HCT116 (cell line): ENCODE results near the gene RGS19. TPM values are rescaled to one million over a fixed set of nuclear protein-coding genes. Genes with fewer than 3 reads are reported as not detected.

Experiments used
- ATAC-seq: fragments of 200-7000 bp; cut with Tn5 transposase; 2 replicates; pipeline ENCODE4 v1.9.1; 2020; ENCODE audit warnings: mild to moderate bottlenecking, moderate library complexity
- BruUV-seq: library from RNA; stranded (reverse); fragments of 400-500 nt; replicated peaks from 2 replicates; lab custom pipeline; 2021; lab: Mats Ljungman, UMichigan
- CTCF ChIA-PET: fragments of 300-600 bp; sonication (Branson Sonifier 250); formaldehyde crosslinking; loops from one replicate; lab custom pipeline; 2021; ENCODE audit warnings: antibody characterized with exemption; lab: Charles Lee
- POLR2A ChIA-PET: fragments of 300-600, 350-600 bp; sonication (Branson Sonifier 250); formaldehyde crosslinking; loops from one replicate; lab custom pipeline; 2021; ENCODE audit warnings: antibody characterized with exemption; lab: Charles Lee
- RAD21 ChIA-PET, 2 experiments: fragments of 300-600 bp; sonication (Branson Sonifier 250); formaldehyde crosslinking; loops; one replicate each; lab custom pipeline; 2023; ENCODE audit warnings: low total read pairs in 2 of 2; ENCODE audit not compliant: uncharacterized antibody in 2 of 2, unreplicated experiment in 2 of 2, low non-redundant PET in 1 of 2; lab: Charles Lee
- DNase-seq: peaks from one replicate; pipeline ENCODE4 v3.0.0-alpha.2; 2010; ENCODE audit warnings: low read depth, low spot score
- H2AFZ ChIP-seq: fragments of 200-600 bp; shearing (Covaris generic), sonication (generic); 2 replicates; pipeline ENCODE4 v1.6.1; 2017; ENCODE audit warnings: low read depth, mixed run types, mixed read lengths, antibody characterized with exemption, low read length; ENCODE audit not compliant: poor library complexity, severe bottlenecking
- H3K27ac ChIP-seq: 2 replicates; pipeline ENCODE4 v1.5.1; 2012; ENCODE audit warnings: low read depth, low read length
- H3K27me3 ChIP-seq: fragments of 200-600 bp; sonication (generic); 2 replicates; pipeline ENCODE4 v1.6.1; 2016; ENCODE audit warnings: mixed run types, low read length, mixed read lengths; ENCODE audit not compliant: insufficient read depth
- H3K36me3 ChIP-seq, 2 experiments: fragments of 200-500 bp in 1 of 2; fragments of 200-600 bp in 1 of 2; sonication (Bioruptor generic) in 1 of 2; sonication (generic) in 1 of 2; 2 replicates each; pipeline versions ENCODE4 v1.5.1 to v1.6.1; 2014 to 2016; ENCODE audit warnings: low read length in 2 of 2, inconsistent platforms in 1 of 2, mixed read lengths in 1 of 2, mixed run types in 1 of 2; ENCODE audit not compliant: insufficient read depth in 2 of 2, control insufficient read depth in 1 of 2
- H3K4me1 ChIP-seq, 2 experiments: fragments of 200-600 bp in 1 of 2; sonication (generic) in 1 of 2; 2 replicates each; pipeline versions ENCODE4 v1.5.1 to v1.6.1; 2012 to 2017; ENCODE audit warnings: low read length in 2 of 2, inconsistent platforms in 1 of 2, mild to moderate bottlenecking in 1 of 2, mixed read lengths in 1 of 2, mixed run types in 1 of 2, moderate library complexity in 1 of 2; ENCODE audit not compliant: insufficient read depth in 2 of 2, control insufficient read depth in 1 of 2
- H3K4me2 ChIP-seq: fragments of 200-600 bp; sonication (generic); 2 replicates; pipeline ENCODE4 v1.6.1; 2017; ENCODE audit warnings: mixed run types, low read length, mixed read lengths
- H3K4me3 ChIP-seq, 2 experiments: fragments of 200-600 bp in 1 of 2; sonication (generic) in 1 of 2; replicated peaks in 1 of 2; 2 replicates each; pipeline ENCODE4 v1.5.1; 2011 to 2016; ENCODE audit warnings: low read length in 2 of 2, control low read depth in 1 of 2, low read depth in 1 of 2, mild to moderate bottlenecking in 1 of 2, mixed read lengths in 1 of 2, mixed run types in 1 of 2
- H3K79me2 ChIP-seq: fragments of 200-600 bp; sonication (generic); 2 replicates; pipeline ENCODE4 v1.6.1; 2017; ENCODE audit warnings: mild to moderate bottlenecking, mixed run types, low read length, moderate library complexity, mixed read lengths; ENCODE audit not compliant: insufficient read depth
- H3K9ac ChIP-seq: fragments of 200-600 bp; sonication (generic); 2 replicates; pipeline ENCODE4 v1.6.1; 2016; ENCODE audit warnings: low read length, mixed read lengths
- H3K9me2 ChIP-seq: fragments of 200-600 bp; sonication (generic), shearing (Covaris generic); 2 replicates; pipeline ENCODE4 v1.6.1; 2017; ENCODE audit warnings: mixed run types, mild to moderate bottlenecking, moderate library complexity; ENCODE audit not compliant: insufficient read depth
- H3K9me3 ChIP-seq, 2 experiments: fragments of 200-500 bp in 1 of 2; fragments of 200-600 bp in 1 of 2; sonication (Bioruptor generic) in 1 of 2; sonication (generic) in 1 of 2; 2 replicates each; pipeline ENCODE4 v1.6.1; 2014 to 2017; ENCODE audit warnings: low read length in 2 of 2, mixed read lengths in 2 of 2, inconsistent platforms in 1 of 2, low read depth in 1 of 2, mild to moderate bottlenecking in 1 of 2, mixed run types in 1 of 2, moderate library complexity in 1 of 2; ENCODE audit not compliant: control insufficient read depth in 1 of 2, insufficient read depth in 1 of 2
- H4K20me1 ChIP-seq: fragments of 200-600 bp; sonication (generic), shearing (Covaris generic); 2 replicates; pipeline ENCODE4 v1.6.1; 2017; ENCODE audit warnings: mixed run types, mild to moderate bottlenecking, moderate library complexity; ENCODE audit not compliant: insufficient read depth
- CBX3 ChIP-seq: IDR thresholded peaks from 2 replicates; pipeline ENCODE4 v1.6.1; 2012; ENCODE audit warnings: low read depth
- CTCF ChIP-seq, 3 experiments: fragments of 200-600 bp in 1 of 3; sonication (generic) in 1 of 3; IDR thresholded peaks in 2 of 3; conservative IDR thresholded peaks in 1 of 3; 2 replicates each; pipeline ENCODE4 v1.5.1; 2012 to 2017; ENCODE audit warnings: low read depth in 2 of 3, low read length in 2 of 3, antibody characterized with exemption in 1 of 3, borderline replicate concordance in 1 of 3, control low read depth in 1 of 3, mild to moderate bottlenecking in 1 of 3, mixed read lengths in 1 of 3, mixed run types in 1 of 3, moderate library complexity in 1 of 3; ENCODE audit not compliant: insufficient read depth in 1 of 3
- EGR1 ChIP-seq: IDR thresholded peaks from 2 replicates; pipeline ENCODE4 v1.6.1; 2012; ENCODE audit warnings: low read depth
- ELF1 ChIP-seq: IDR thresholded peaks from 2 replicates; pipeline ENCODE4 v1.6.1; 2012; ENCODE audit warnings: low read depth, borderline replicate concordance
- EZH2 ChIP-seq: fragments of 200-600 bp; sonication (generic); IDR thresholded peaks from 2 replicates; pipeline ENCODE4 v1.6.1; 2017; ENCODE audit warnings: antibody characterized with exemption, mixed run types
- EZH2phosphoT487 ChIP-seq: fragments of 200-600 bp; IDR thresholded peaks from 2 replicates; pipeline ENCODE4 v1.6.1; 2018; ENCODE audit warnings: antibody characterized with exemption, borderline replicate concordance
- MAX ChIP-seq: IDR thresholded peaks from 2 replicates; pipeline ENCODE4 v1.6.1; 2012
- ZFX ChIP-seq: fragments of 450-650 bp; IDR thresholded peaks from 2 replicates; pipeline ENCODE4 v1.6.1; 2017
- intact Hi-C: fragments of 100-400 bp; cut with micrococcal nuclease; formaldehyde crosslinking; loops from 2 replicates; pipeline ENCODE4 v1.10.0; 2022
- total RNA-seq: library from RNA; stranded (reverse); gene quantifications from one replicate; pipeline ENCODE4 v1.2.1, GENCODE V29; 2021; ENCODE audit not compliant: unreplicated experiment

RGS19 gene
- total RNA-seq, 1 experiment from 2014 or later, result 21.4 TPM

DNA sequence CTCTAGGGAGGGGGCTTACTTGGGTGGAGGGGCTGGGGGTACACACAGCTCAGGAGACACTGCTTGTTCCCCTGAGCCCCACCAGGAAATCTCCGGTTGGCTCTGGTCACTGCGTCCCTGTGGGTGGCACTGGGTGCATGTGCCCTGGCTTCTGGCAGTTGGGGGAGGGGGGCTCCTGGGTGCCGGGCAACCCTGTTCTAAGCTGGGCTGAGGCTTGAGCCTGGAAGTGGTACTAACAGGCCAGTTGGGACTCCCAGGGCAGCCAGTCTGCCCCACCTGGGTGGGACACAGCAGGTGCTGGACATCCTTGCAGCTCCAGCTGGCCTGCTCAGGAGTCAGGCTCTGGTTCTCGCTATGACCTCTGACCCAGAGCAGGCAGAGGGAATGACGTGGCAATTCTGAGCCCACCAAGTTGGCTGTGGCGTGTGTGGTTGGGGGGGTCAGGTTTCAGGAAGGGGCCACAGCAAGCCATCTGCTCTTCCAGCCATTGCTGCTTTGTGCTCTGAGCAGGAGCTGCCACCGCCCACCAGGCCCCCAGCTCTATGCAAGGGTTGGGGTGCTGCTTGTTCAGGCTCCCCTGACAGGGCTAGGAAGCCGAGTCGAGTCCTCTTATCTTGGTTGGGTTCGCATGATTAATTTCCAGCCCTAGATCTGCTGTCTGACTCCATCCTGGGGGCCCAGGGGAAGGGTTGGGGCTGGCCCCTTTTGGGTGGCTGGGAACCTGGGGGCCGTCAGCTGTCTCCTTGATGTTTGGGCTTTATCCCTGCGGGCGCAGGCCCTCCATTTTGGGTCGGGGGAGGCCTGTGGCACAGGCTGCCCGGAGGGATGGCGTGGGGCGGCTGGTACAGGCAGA lies 42.7 kb downstream of the RGS19 start:
- H3K27ac ChIP-seq, result no peak overlapping the region
- no peak for DNase-seq
- no peaks in the 10 kb centered on the region; a peak in 1 of 4 replicates for H3K36me3 ChIP-seq
- no peaks in the 10 kb centered on the region for H3K27me3 ChIP-seq
- H4K20me1 ChIP-seq, result no peaks in the 10 kb centered on the region
- no peak overlapping the region for H3K9ac ChIP-seq
- ChIA-PET CTCF (interaction anchor here (5.1 kb wide), 1 partner anchor 18 kb away, joined by 35 read pairs; no protein-coding TSS in a partner anchor), RAD21 (no interaction called here), POLR2A (no interaction called here)
- H3K9me2 ChIP-seq, result no peaks in the 10 kb centered on the region
- no peak overlapping the region for H3K4me2 ChIP-seq
- no peaks in the 10 kb centered on the region for H3K9me3 ChIP-seq
- no peaks in the 10 kb centered on the region for H3K79me2 ChIP-seq
- H3K4me1 ChIP-seq, result peaks cover 3 to 21% of the 10 kb centered on the region in 2 experiments
- TF ChIP-seq EGR1 (no peak), ZFX (no peak), CBX3 (no peak), ELF1 (no peak)
- H3K4me3 ChIP-seq, result no peak overlapping the region
- no TSS peak for BruUV-seq
- intact Hi-C loops, result no loop called here
- H2AFZ ChIP-seq, result no peak overlapping the region
- no peak for ATAC-seq

DNA sequence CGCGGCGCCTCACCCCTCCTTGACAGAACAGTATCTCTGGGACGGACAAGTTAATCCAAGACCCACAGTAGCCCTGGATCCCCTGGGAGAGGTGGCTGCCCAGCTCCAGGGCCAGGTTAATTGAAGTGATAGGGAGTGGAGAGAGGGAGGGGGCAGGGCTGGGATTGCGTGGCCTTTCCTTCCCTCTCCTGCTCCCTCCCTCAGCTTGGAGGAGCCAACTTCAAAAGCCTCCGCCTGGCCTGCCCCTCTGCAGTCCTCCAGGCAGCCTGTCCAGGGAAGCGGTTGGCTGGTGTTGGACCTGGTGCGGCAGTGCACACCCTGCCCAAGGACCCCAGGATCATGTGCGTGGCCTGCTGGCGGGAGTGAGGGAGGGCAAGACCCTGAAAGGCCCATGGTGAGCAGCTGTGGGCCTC lies 43.4 kb downstream of the RGS19 start, which contains the start of gene C20orf204:
Gene C20orf204 (plus strand): TSS at position 250 of the 413 bp plus-strand sequence. CDS start 142 bp downstream, at position 392.
- Histone ChIP-seq H3K9ac (no peak within 1 kb of the TSS), H3K36me3 (peaks cover 0 to under 1% of the 10 kb centered on the region in 2 experiments; a peak in 1 of 4 replicates), H3K9me2 (no peaks in the 10 kb centered on the region), H4K20me1 (no peaks in the 10 kb centered on the region), H2AFZ (no peak within 1 kb of the TSS), H3K4me1 (peaks cover 3 to 21% of the 10 kb centered on the region in 2 experiments), H3K79me2 (no peaks in the 10 kb centered on the region), H3K27me3 (no peaks in the 10 kb centered on the region), H3K4me2 (no peak within 1 kb of the TSS), H3K9me3 (no peaks in the 10 kb centered on the region), H3K4me3 (no peak within 1 kb of the TSS), H3K27ac (no peak within 1 kb of the TSS)
- BruUV-seq, result no TSS peak
- ChIA-PET POLR2A (no interaction called here), RAD21 (no interaction called here), CTCF (no interaction called here)
- no peak for ATAC-seq
- DNase-seq, result no peak
- TF ChIP-seq CTCF (IDR thresholded peaks at IDR 0.05 in 2 of 3, conservative IDR thresholded peaks at IDR 0.05 in 1 of 3; ENCODE audit: borderline replicate concordance in 1 of 3, insufficient read depth in 1 of 3, low read depth in 2 of 3, low read length in 2 of 3) (no peak), MAX (no peak), EZH2phosphoT487 (no peak), EZH2 (no peak)
- intact Hi-C loops, result no loop called here
